HG02884 (cell line): ENCODE measurements around the gene MYOZ3.

Experiments
- ATAC-seq: cut with Tn5 transposase; IDR thresholded peaks from one replicate; pipeline ENCODE4 v1.9.1; 2021; ENCODE audit warnings: mild to moderate bottlenecking, moderate library complexity; ENCODE audit not compliant: unreplicated experiment

The MYOZ3 gene

DNA sequence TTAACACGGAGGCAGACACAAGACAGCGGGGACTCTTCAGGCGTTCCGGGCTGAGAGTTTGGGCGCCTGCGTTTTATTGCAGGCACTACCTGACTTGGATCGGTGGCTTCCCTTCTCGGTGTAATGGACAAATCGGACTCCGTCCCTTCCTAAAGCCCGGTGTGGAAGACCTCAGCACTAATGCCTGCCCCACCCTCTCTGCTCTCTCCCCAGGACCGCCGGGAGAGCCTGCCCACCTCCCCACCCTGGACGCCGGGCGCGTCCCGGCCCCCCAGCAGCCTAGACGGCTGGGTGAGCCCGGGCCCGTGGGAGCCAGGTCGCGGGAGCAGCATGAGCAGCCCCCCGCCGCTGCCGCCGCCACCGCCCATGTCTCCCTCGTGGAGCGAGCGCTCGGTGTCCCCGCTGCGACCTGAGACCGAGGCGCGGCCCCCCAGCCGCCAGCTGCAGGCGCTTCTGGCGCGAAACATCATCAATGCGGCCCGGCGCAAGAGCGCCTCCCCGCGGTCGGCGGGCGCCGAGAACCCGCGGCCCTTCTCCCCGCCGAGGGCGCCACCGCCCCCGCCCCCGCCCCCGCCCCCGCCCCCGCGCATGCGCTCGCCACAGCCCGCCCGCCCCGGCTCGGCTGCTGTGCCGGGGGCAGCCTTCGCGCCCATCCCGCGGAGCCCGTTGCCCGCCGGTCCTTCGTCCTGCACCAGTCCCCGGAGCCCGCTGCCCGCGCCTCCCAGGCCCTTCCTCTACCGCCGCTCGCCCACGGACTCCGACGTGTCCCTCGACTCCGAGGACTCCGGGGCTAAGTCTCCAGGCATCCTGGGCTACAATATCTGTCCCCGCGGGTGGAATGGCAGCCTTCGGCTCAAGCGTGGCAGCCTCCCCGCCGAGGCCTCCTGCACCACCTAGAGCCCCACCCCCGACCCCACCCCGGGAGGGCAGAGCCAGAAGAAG, 4.6 kb upstream of the MYOZ3 start:
- ATAC-seq = peak; percentile 64

DNA sequence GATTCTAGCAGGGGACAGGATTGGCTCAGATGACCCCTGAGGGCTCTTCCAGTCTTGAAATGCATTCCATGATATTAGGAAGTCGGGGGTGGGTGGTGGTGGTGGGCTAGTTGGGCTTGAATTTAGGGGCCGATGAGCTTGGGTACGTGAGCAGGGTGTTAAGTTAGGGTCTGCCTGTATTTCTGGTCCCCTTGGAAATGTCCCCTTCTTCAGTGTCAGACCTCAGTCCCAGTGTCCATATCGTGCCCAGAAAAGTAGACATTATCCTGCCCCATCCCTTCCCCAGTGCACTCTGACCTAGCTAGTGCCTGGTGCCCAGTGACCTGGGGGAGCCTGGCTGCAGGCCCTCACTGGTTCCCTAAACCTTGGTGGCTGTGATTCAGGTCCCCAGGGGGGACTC, 2.9 kb upstream of the MYOZ3 start:
- no peak for ATAC-seq

DNA sequence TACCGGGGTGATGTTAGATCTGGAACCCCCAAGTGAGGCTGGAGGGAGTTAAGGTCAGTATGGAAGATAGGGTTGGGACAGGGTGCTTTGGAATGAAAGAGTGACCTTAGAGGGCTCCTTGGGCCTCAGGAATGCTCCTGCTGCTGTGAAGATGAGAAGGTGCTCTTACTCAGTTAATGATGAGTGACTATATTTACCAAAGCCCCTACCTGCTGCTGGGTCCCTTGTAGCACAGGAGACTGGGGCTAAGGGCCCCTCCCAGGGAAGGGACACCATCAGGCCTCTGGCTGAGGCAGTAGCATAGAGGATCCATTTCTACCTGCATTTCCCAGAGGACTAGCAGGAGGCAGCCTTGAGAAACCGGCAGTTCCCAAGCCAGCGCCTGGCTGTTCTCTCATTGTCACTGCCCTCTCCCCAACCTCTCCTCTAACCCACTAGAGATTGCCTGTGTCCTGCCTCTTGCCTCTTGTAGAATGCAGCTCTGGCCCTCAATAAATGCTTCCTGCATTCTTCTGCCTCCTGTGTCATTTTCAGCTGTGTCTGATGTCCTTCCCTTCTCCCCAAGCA, 2.3 kb upstream of the MYOZ3 start:
- ATAC-seq = no peak

DNA sequence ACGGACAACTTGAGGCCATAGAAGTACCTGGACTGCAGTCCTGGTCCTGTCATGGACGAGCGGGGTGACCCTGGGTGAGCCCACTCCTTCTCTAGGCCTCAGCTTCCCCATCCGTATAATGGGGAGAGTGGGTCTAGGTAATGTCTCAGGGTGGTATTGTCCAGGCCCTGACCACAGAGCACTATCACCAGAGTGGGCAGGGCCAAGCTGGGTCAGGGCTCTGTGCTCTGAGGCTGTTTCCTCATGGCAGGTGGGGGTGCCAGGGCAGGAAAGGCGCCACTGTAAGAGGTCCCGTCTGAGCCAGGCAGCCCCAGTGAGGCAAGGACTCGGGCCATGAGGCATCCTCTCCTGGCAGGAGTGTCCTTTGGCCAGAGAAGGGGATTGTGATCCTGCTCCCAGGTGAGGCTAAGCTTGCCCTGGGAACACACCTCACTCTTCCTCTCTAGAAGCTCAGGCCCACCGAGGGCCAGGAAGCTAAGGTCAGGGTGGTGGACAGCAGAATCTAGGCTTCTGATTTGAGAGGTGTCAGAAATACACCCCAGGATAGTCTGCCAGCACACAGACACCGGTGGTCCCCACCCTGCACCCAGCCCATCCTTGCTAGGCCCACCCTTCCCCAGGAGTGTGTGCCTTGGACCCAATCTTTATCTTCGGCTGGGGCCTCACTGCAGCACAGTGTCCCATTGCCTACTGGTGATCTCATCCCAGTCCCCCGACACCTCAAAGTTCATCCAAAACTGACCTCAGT, 1.5 kb upstream of the MYOZ3 start:
- ATAC-seq = no peak

DNA sequence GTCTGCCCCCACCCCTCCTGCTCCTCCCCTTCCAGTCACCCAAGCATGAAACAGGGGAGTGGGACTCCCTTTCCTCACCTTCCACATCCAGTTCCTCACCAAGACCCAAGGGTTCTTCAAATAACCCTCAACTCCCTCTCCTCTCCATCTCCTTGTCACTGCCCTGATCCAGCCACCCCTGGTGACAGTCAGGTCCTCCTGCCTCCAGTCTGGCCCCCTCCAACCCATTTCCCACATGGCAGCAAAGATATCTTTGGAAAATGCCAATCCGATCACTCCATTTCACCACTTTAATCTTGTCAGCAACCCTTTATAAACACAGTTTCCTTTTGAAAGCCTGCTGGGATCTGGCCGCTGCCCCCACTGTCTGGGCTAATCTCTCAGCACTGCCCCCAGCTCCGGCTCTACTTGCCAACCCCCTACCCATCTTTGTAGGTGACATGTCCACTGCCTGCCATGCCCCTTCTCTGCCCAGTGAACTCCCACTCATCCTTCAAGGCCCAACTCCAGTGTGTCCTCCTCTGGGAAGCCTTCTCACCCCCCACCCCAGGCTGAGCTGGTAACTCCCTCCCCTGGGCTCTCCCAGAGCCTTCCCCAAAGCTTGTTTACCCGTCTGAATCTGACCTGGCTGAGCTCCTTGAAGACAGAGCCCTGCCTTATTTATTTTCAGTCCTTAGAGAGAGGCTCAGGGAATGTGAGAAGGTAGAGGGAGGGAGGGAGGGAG, 781 bp upstream of the MYOZ3 start:
- no peak for ATAC-seq

DNA sequence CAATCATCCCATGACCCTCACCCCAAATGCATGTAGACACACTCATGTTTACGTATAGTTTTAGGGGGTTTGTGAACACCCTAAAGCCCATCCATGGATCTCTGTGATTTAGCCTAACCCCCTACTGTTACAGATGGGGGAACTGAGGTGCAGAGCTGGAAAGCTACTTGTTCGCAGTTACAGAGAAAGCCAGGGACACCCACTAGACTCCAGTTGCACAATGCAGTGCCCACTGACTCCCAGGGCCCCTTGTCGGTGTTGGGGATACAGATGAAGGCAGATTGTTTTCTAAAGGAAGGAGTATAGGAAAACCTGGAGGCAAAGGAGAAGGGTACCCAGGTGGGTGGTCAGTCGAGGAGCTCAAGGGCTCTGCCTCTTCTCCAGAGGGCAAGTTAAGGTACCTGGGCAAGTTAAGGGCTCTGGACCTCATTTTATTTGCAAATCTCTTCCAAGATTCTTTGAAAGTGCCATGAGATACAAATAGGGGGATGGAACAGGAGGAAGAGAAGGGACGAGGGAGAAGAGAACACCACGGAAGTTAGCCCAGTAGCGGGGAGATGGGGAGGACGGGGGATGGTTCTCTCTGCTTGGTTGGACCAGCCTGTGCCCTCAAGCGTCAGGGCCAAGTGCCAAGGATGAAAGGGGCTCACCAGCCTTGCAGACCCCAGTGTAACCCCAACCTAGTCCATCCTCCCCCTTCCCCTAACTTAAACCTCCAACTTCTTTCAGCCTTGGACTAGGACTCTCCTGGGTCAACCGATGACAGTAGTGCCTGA, 958 bp downstream of the MYOZ3 start:
- ATAC-seq = no peak

DNA sequence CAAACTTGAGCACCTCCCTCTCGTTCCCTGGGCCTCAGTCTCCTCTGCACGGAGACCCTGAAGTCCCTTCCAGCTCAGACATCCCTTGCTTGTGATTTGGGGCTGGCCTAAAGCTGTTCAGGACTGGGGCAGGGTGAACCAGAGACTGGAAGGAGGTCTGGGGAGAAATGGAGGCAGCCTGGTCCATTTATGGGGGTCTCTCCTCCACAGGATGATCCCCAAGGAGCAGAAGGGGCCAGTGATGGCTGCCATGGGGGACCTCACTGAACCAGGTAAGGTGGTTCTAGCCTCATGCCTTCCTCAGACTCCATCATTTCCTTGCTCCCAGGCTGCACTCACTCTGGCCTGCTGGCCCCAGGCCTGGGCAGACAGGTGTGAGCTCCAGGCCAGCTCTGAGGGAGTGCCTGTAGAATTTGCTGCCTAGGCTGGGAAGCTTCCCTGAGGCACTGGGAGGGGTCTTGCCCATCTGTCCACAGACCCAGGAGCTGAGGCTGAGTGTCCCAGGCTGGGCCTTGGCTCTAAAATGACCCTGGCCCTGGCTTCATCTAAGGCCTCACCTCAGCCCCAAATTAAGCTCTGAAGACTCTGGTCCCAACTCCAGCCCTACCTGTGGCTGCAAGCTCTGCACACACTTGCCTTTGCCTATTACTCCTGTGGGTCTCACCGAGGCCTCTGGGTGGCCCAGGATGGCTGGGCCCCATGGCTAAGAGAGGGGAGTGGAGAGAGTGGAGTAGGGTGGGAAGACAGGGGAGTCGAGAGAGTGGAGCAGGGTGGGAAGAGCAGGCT, 1.9 kb downstream of the MYOZ3 start:
- ATAC-seq = no peak

DNA sequence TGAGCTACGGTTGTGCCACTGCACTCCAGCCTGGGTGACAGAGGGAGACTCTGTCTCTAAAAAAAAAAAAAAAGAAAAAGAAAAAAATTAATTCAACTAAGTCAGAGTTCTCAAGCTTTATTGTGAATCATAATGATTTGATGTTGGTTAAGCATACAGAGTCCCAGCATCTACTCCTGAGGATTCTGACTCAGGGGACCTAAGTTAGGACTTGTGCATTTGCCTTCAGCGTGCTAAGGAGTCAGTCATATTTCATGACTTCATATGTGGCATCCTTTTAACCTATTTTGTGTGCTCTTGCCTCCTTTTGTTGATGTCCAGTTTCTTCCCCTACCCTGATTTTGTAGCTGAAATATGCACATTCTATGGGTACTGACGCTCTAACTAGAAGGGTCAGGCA, 2.9 kb downstream of the MYOZ3 start:
- no peak for ATAC-seq

DNA sequence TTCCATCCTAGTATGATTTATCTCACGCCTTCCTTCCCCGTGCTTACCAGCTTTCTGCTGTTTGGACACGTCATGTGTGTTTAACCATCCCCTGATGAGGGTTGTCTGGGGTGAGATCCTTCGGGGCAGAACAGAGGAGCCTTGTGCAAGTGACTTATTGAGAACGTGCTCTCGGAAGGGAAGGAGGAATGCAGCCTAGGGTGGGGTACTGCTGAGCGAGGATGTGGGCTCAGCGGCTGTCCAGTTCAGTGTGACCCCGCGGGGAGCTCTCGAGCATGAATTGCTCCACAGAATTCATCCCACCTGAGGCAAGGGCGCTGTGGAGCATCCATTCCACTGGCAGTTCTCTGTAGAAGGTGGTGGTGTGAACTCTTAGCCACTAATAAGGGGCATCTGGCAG, 4.0 kb downstream of the MYOZ3 start:
- no peak for ATAC-seq

DNA sequence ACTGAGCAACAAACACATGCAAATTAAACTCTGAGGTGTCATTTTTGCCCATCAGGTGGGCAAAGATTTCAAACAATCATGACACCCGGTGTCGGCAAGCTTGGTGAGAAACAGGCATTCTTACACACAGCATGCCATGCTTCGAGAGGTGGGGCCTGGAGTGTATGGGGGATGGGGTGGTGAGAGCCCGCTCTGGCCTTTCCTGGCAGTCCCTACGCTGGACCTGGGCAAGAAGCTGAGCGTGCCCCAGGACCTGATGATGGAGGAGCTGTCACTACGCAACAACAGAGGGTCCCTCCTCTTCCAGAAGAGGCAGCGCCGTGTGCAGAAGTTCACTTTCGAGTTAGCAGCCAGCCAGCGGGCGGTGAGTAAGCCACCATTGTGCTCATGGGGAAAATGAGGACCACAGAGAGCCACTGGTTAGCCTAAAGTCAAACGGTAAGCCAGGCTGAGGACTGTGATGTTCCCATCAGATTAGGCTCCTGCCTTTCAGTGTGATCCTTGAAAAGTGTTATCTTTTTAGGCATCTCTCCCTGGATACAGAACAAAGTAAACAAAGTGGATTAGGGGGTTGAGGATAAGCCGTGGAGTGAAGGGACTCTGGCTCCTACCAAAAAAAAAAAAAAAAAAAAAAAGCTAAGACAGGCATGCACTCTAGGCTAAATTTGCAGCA, 9.4 kb downstream of the MYOZ3 start:
- no peak for ATAC-seq

DNA sequence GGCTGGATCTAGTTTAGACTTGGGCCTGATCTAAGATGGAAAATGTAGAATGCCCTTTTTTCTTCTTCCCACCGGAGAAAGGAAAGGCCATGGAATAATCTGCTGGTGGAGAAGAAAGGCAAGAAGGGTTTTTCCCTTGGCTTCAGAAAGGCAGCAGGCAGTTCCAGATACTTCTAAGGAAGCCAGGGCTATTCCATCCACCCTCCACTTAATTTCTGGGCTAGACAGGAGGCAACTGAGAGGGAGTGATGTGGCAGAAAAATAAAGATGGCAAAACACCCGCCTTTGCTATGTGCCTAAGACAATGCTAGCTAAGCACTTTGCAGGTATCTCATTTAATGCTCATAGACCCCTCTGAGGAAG, 9.9 kb downstream of the MYOZ3 start:
- no peak for ATAC-seq

DNA sequence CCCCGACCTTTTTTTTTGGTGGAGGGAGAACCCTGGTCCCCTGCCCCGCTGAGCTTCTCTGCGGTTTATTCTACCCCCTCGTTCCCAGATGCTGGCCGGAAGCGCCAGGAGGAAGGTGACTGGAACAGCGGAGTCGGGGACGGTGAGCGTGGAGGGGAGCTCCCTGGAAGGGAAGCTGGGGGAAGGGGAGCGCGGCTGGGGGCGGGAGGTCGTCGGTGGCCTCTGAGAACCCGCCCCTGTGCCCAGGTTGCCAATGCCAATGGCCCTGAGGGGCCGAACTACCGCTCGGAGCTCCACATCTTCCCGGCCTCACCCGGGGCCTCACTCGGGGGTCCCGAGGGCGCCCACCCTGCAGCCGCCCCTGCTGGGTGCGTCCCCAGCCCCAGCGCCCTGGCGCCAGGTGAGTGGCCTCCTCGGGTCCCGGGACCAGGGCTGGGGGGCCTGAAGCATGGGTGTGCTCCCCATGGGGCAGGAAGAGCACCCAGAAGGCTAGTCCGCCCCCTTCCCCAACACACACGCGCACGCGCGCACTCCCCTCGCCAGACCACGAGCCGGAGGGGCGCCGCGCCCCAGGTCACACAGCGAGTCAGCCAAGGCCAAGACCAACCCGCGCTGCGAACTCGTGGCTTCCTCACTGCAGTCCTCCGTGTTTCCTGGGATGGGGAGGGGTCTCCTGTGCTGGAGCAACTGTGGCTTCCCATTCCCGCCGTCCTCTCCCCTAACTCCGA, 10.6 kb downstream of the MYOZ3 start:
- no peak for ATAC-seq

DNA sequence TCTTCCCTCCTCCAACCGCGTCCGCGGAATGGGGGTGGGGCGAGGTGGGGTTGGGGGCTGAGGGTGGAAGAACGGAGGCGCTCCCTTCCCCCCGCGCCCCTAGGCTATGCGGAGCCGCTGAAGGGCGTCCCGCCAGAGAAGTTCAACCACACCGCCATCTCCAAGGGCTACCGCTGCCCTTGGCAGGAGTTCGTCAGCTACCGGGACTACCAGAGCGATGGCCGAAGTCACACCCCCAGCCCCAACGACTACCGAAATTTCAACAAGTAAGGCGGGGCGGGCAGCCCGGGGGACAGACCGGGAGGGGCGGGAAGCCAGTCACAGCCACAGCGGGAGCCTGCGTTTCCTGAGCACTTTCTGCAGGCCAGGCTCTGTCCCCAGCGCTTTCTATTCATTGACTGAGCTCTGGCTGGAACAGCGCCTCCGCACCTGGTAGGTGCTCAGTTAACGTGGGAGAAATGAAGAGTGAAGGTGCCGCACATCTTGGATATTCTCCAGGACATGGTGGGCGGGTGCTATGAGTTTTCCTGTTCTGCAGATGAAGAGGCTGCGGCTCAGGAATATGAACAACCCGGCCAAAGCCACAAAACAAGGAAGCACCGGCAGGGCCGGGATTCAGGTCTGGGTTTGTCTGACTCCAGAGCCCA, 11.3 kb downstream of the MYOZ3 start:
- no peak for ATAC-seq

DNA sequence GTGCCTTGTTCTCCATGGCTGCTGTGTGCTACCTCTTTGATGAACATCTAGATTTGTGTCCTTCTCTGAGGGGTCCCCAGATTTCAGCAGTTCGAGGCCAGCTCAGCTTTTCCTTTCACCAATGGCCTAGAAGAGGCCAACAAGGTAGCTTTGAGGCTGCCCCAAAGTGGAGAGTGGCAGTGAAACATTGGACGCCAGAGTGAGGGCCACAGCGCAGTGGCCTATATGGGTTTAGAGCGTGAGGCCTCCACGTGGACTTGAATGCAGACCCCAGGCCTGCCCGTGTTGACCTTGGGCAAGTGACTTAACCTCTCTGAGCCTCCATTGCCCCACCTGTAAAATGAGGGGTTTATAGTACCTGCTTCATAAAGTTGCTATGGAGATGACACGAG, 11.8 kb downstream of the MYOZ3 start:
- ATAC-seq = no peak

DNA sequence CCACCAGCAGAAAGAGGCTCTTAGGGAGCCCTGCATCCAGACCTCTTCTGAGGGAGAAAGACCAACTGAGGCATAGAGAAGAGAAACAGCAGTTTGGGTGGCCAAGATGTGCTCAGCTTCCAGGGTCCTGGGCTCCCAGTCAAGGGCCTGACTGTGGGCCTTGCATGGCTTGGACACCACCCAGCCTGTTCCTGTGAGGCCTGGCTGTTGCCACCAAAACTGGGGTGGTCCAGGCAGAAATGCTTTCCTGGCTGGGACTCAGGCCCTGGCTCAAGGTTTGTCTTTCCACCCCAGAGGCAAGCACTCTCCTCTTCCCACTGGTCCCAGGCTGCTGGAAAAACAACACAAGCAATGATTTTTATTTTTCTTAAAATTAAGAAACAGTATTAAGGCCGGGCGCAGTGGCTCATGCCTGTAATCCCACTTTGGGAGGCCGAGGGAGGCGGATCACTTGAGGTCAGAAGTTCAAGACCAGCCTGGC, 13.3 kb downstream of the MYOZ3 start:
- ATAC-seq = no peak

DNA sequence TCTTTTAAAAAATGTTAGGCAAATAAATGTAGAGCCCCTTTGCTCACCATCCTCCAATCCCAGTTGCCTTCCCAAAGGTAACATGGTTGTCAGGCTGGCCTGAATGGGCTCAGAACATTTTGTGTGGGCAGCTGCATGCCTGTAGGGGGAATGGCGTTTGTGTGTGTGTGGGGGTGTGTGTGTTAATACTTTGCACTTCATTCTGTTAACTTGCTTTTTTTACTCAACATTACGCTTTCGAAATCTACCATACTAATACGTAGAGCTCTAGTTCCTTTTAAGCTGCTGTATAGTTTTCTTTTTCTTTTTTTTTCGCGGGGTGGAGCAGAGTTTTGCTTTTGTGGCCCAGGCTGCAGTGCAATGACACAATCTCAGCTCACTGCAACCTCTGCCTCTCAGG, 14.0 kb downstream of the MYOZ3 start:
- ATAC-seq = no peak

DNA sequence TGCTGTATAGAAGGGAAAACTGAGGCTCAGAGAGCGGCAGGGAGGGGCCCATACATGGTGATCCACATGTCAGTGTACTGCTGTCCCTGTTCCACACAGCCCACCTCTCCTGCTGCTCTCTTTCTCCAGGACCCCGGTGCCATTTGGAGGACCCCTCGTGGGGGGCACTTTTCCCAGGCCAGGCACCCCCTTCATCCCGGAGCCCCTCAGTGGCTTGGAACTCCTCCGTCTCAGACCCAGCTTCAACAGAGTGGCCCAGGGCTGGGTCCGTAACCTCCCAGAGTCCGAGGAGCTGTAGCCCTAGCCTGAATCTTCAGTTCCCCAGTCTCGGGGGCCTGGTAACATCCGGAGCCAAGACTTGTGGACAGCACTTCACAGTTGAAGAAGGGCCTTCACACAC, 15.5 kb downstream of the MYOZ3 start:
- no peak for ATAC-seq

DNA sequence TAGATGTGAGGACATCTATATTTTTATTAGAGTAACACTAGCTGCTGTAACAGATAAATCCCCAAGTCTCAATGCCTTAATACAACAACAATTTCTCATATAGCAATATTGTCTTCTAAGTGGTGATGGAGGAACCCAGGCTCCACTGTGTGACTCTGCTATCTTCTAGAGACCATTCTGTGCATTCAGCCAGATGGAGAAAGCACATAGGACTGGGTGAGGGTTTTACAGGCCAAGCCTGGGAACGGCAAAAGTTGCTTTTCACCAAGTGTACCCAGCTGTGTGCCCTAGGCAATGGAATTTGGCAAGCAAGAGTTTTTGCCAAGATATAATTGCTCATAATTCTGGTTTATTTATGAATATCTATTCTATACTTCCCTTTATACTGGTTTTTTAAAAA, 28.1 kb downstream of the MYOZ3 start:
- no peak for ATAC-seq
